GM12892 (cell line): ENCODE data around the gene SLC8B1.

Experiments used
- POLR2A ChIP-seq: IDR thresholded peaks from 2 replicates; pipeline ENCODE4 v1.6.1; 2011; ENCODE audit warnings: low read depth, low read length, control low read depth
- POLR2AphosphoS5 ChIP-seq: IDR thresholded peaks from 2 replicates; pipeline ENCODE4 v1.6.1; 2011; ENCODE audit warnings: low read depth, low read length, control low read depth

- TF ChIP-seq POLR2A = no peak
- no peak for TF ChIP-seq POLR2AphosphoS5
These were observed 47.0 kb downstream of the SLC8B1 start for GRCh38 chr12:113287899-113288282.
